COR-L47 (cell line): ENCODE results near the gene TRERF1.

Experiments used
- DNase-seq: peaks from one replicate; lab custom pipeline; 2025; lab: John Stamatoyannopoulos, UW

The TRERF1 gene

DNA sequence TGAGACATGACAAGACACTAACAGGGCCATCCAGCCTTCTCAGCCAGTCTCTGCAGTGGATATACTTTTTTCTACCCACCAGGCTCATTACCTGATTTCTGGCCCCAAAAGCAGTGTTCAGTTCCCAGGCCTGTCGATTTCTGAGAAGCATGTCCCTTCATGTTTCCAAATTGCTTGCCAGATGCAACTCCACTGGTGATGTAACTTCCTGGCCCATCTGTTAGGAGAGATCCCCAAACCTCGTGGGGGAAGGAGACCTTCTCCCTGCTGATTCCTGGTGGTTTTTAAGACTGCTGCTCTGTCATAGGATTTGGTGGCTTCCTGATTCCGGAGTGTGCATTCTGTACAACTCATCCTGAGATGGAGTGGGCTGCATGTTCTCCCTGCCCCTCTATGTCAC lies 202.4 kb downstream of the TRERF1 start:
- no peak for DNase-seq

DNA sequence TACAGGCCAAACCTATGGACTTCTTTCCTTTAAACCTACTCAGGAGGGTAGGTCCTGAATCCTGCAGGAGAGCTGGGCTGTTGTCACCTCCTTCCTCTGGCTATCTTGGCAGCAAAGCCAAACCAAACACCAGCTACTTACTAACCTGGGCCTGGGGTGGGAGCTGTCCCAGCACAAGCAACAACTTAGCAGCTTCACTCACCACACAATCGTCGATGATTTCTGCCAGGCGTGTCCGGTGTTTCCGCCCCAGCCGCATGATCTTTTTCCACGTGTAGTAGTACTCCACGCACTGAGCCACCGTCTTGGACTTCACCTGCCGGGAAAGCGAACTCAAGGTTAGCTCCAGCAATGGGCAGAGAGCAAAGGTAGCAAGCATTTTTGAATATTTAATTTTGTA lies 208.7 kb downstream of the TRERF1 start:
- no peak for DNase-seq

DNA sequence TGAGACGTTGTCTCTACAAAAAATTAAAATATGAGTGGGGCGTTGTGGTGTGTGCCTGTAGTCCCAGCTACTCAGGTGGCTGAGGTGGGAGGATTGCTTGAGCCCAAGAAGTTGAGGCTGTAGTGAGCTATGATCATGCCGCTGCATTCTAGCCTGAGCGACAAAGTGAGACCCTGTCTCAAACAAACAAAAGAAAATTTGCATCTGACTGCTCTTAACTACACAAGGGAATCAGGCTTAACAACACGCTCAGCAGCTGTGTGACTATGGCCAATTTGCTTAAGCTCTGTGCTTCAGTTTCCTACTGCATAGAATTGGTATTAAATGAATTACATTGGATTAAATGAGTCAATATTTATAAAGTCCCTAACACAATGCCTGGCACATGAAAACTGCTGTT lies 209.8 kb downstream of the TRERF1 start:
- DNase-seq: no peak

DNA sequence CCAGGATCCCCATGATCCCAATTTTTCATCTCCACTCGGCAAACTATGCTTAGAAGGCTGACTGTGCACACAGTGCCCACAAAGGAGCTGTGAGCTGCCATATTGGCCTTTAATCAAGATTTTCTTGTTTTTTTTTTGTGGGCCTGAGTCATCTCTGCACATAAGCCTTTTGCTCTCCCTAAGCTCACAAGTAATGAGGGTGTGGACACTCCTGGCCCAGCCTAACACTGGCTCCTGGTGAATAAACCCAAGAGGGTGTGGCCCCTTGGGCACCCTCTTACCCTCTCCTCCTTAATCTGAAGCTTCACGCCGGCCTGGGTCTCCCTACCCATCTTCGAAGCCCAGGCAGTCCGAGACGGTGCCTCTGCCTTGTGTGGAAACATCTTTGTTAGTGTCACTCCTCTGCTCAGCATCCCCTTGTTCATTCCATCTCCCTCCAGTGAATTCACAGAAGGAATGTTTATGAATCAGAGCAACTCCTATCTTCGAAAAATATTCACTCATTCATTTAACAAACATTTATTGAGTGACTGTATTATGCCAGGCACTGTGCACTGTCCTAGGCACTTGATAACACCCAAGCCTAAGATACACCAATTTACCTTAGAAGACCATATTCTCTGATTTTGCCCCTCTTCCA lies 211.9 kb downstream of the TRERF1 start:
- DNase-seq: no peak

DNA sequence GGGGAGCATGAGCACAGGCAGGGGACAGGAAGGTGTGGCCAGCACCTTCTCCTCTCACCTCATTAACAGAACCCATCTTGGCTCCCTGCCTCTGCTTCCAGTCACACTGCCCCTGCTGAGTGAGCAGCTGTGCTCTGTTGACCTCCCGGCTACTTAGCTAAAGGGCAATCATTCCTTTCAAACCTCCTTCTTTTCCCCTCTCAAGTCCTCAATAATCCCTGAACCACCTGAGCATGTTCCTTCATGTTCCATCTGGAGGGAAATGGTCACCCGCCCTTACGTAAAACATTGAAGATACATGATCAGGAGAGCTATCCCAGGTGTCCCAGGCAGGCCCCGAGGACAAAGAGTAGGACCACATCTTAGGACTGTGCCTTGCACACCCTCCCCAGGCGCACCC lies 212.4 kb downstream of the TRERF1 start:
- DNase-seq: peak; percentile 36

DNA sequence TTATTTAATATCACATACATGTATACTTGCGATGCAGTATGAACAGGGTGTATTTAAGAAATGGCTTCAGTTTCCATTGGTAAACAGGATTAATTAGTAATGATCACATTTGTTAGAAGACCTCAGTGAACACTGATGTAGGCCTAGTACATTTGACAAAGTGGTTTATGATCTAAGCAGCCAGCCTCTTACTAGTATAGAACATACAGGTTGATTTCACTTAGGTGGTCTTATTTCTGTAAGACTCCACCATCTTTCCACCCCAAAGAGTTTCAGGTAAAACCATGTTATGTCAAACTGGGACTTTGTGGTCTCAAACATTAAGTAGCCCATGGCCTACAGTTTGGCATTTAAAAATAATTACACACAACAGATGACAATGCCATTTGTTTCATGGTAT lies 213.9 kb downstream of the TRERF1 start:
- no peak for DNase-seq

DNA sequence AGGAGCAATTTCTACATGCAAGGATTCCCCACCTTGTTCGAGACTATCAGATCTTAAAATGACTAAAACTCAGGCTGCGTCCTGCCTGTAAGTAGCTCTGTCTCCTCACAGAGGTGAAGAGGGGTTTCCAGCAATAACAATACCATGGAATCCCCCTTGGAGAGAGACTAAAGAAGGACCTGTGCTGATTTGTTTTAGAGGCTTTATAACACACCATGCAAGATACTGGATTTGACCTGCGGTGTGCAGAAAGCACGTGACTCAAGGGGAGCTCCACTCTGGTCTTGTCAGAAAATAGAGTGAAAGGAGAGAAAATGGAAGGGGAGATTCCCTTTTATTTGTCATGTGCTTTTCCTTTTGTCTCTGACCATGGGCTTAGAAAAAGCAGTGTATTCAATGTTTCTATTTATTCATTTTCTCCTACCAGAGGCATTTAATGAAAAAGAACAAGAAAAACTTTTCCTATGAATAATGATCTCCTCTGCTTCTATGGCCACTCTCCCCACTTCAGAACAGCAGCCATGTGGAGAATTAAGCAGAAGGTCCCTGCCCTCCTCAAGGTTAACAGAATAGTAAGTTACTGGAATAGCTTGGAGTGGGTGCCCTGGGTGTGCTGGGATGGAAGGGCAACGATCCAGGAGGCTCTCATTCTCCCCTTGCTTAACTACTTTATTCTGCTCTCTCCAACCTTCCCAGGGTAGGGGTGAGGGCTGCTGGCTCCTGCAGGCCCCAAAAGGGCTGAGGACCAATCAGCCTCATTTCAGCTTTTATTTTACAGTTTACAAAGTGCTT lies 214.8 kb downstream of the TRERF1 start:
- no peak for DNase-seq

DNA sequence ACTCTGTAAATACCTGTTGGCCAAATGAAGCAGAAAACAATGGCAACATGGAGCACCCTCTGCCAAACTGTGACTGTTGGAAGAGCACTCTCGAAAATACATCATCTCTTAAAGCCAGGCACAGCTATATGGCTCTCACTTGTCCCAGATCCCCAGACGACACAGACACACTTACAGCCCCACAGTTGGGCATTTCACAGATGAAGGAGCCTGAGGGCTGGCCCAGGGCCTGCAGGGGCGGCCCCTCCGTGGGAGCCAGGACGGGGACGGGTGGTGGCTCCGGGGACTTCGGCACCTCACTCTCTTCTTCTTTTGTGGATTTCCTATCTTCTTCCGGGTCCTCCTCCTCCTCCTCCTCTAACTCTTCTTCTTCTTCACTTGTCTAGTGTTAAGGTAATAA lies 215.7 kb downstream of the TRERF1 start:
- no peak for DNase-seq

DNA sequence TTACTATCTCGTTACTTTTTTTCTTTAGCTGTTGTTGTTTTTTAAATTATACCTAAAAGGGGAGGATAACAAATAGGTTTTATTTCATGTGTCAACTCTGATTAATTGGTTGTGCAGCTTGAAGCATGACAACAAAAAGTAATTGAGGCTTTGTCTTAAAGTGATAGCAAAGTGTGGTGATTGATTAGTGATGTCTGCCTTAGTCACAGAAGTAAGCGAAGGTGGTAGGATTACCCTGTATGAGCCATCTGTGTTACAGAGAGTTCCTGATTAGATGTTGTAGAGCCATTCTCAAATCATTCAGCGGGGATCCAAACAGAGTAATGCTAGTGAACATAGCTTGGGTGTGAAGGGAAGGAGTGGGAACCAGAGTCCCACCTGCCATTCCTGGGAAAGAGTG lies 219.7 kb downstream of the TRERF1 start:
- no peak for DNase-seq

DNA sequence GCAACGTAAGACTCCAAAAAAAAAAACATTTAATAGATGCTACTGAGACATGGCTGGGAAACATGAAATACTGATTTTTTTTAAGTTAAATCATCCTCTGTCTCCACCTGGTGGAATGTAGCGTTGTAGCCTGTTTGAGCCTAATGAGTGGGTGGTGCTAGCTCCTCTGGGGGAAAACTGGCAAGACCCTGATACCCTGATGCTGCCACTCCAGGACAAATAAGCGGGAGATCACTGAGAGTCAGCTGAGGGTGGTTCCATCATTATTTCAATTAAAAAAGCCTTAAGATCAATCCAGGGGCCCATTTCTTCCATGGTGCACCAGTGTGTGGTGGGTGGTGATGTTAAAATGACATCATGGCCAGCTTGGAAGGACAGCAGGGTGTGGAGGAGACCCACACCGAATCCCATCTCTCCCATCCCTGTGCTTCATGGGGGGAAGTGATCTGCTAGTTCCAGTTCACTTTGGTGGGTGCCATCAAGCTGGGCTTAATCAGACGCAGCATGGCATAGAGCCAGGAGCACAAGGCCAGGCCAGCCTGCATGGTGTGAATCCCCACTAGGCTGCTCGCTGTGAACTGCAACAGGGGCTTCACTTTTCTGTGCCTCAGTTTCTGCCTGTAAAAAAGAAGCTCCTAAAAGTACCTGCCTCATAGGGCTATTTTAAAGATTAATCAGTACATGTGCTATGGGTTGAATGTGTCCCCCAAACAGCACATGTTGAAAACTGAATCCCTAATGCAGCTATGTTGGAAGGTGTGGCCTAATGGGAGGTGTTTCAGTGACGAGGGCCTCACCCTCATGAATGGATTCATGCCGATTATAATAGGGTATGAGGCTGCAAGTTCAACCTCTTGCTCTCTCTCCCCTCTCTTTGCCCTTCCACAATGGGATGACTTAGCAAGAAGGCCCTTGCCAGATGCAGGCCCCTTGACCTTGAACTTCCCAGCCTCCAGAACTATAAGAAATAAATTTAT lies 221.1 kb downstream of the TRERF1 start:
- DNase-seq: no peak

DNA sequence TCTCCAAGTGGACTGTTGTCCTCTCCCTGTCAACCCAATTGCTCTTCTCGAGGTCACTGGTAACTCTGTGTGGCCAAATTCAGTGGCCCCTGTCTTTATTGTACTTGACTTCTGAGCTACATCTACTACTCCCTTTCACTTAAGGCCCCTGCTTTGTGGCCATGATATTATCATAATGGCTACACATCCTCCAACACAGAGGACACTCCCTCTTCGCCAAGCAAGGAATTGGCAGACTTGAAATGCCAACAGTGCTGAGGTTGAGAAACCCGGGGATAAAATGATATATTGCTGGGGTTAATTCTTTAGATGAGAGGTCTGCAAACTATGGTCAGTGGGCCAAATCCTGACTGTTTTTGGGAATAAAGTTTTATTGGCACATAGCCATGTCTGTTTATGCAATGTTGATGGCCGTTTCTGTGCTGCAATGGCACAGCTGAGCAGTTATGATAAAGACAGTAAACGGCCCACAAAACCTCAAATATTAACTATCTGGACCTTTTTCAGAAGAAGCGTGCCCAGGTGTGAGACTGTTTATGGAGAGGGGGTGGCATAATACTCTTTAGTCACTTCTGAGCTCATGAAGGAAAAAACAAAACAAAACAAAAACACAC lies 222.1 kb downstream of the TRERF1 start:
- DNase-seq: no peak

DNA sequence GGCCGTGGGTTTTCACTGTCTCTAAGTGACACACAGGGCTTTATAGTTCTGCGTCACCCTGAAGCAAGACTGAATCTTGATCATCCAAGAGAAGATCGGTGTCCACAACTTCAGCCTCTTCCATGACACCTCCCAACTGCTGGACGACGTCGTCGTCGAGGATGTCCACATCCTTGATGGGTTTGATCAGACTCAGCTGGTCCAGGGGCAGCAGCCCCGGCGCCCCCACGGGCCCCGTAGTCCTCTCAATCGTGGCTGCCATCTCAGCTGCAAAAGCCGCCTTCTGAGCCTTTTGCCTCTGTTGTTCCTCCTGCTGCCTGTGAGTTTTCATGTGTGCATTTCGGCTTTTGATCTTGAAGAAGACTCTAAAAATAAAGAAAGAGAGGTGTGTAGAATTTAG lies 223.4 kb downstream of the TRERF1 start:
- DNase-seq: no peak

DNA sequence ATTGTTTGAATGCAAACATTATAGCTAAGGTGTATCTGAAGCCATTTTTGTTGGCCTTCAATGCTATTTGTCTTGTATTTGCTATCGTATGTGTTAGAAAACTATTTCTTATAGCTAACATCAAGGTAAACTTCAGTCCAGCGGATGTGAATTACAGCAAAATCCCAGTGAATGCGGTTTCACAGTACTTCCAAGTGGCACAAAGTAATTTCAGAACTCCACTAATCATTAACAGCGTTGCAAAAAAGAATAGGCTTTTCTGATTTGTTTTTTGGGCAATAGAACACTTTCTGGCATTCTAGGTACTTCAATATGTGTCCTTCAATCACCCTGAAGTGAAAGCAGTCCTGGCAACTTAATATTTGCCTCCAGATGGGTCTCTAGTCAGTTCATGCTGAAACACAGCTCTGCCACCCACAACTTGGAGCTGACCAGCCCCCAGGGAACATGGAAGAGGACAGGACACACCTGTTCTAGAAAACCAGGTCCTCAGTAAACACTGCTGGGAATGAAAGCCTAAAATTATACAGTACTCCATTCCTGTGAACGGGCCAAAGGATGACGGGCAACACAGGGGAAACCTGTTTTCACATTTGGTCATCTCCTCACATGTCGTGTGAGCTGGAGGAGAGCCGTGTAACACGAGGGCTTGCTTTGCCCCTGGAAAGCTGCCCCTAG lies 224.4 kb downstream of the TRERF1 start:
- no peak for DNase-seq

DNA sequence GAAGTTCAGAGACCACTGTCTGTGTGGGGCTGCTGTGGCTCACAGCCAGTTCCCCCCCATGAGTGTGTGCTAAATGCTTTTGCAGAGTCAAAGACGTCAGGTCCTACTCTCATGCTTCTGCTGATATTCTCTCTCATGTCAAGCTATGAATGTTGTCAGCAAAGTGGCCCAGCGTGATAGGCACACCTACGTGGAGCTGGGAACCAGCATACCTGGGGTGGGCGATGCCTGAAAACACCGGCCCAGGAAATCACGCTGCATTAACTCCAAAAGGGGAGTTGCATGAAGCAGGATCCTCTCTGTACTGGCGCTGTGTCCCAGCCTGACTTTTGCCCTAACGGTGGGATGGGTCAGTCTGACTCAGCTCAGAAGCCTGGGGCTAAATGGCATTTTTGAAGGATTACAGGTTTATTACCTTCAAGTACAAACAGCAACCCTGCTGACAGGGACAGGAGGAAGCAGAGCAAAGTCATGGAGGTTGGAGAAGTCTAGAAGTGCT lies 225.0 kb downstream of the TRERF1 start:
- DNase-seq: no peak

DNA sequence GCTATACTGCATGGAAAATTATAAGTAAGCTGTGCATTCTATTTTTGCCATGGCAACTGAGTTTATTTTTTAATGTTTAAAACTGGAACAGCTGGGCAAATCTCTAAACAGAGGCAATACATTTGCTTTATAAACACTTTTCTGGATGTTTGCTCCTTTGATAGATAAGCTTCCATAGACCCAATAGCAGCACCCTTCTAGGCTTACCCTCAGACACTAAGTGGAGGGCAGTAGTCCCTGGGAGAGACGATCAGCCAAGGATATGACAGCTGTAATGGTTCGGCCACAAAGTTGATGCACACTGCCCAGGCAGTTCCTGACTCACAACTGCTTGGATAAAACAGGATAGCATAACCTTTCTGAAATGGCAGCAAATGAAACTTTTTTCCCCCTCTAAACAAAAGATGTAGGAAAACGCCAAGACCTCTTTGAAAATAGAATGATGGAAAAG lies 225.5 kb downstream of the TRERF1 start:
- DNase-seq: no peak

DNA sequence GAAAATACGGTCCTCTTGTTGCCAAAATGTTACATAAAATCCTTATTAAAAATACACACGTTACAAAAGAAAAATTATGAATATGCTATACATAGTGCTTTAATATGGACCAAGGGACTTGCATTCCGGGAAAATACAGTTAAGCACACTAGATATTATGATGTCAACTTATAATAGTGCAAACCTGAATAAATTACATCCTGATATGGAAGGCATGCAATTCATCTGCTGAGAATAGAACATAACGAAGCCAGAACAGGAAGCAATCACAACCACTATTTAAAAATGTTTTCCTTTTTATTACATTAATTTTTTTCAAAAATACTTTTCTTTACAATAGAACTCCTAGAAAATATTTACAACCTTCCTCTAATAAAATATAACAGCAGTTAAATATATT lies 226.3 kb downstream of the TRERF1 start:
- no peak for DNase-seq

DNA sequence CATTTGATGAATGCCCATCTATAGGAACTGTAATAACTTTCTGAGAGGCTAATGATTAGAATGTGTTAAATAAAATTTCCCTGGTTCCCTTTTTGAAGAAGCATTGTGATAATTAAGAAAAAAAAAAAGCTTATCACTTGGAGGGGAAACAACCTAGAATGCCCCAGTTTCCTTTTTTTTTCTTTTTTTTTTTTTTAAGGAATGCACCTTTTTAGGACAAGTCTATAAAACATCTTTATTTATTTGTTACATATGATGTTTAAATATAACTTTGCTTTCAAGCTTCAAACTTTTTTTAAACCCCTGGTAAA lies 226.7 kb downstream of the TRERF1 start:
- no peak for DNase-seq

DNA sequence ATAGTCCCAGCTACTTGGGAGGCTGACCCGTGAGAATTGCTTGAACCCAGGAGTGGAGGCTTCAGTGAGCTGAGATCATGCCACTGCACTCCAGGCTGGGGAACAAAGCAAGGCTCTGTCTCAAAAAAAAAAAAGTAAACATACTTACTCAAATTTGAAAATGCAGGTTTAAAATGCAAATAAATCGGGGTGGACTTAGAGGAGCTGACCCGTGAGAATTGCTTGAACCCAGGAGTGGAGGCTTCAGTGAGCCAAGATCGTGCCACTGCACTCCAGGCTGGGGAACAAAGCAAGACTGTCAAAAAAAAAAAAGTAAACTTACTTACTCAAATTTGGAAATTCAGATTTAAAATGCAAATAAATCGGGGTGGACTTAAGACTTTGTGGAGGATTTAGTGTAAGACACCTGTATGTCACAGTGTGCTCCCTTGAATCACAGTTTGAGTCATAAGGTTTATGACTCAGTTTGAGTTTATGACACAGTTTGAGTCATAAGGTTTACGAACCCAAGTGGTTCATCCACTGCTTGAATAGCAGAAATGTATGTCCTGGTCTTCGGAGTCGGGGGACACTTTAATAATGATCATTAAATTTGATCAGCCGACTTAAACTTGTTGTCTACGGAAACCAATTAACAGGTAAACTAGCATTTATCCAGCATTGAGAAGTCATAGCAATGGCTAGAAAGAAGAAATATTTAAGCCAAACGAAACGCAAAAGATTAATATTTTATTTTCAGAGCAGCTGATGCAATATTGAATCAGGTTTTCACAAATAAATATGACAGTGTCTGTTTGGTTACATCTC lies 227.3 kb downstream of the TRERF1 start:
- DNase-seq: no peak

DNA sequence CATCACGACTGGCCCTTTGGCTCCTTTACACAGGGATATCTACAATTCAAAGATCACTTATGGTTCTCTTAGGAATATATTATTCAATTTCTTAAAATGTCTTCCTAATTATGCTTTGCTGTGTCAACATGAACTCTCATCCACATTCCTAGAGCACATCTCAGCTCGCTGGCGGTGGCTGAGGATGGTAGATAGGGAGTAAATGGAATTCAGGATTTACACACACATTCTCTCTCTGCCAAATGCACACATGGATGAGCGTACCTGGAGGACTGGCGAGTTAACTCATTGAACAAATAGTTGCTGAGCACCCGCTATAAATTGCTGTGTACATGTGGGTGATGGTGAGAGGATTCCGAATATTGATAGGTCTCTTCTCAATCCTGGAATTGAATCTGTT lies 229.3 kb downstream of the TRERF1 start:
- no peak for DNase-seq

DNA sequence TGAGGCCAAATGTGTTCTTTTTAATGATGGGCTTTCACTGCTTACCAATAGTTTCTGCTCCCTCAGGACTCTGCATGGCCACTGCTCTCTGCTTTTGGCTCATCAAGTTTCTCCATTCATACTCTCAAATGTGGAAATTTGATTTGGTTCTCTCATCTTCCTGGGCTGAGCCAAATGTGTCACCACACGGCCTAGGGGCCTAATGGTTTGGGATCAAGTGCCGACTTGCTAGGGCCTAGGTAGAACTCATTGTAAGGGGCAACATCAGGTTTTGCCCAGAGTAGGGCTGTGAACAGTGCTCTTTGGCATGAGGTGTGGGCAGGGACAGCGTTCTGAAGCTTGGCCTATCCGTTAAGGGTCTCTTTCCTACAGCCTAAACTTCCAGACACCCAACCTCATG lies 230.2 kb downstream of the TRERF1 start:
- no peak for DNase-seq

DNA sequence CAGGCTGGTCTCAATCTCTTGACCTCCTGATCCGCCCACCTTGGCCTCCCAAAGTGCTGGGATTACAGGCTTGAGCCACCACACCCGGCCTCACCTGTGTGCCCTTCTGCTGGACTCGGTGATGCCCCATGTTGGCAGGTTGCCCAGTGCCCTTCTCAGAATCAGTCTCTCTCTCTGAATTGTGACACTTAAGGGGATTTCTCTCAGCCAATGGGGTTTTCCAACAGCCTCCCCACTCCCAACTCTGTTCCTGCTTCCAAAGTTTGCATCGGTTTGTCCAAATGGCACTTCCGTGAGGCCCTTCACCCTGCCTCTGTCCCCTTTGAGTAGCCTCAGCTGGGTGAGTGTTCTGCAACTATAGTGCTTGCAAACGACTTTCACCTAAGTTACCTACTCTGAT lies 230.9 kb downstream of the TRERF1 start:
- DNase-seq: no peak
